ENCODE measurements around the gene LRRN3. TPM values are rescaled to one million over a fixed set of nuclear protein-coding genes. Genes with fewer than 3 reads are reported as not detected.

Gene LRRN3
- total and polyA plus RNA-seq, 2 experiments from 2014 or later = 0.40 TPM; not detected in 1

- TF ChIP-seq CTCF (conservative IDR thresholded peaks at IDR 0.05; ENCODE audit: low read depth in 2 of 2) = no peak
- TF ChIP-seq ZNF114 (CRISPR knock-in tag; IDR thresholded peaks at IDR 0.05) = no peak
Measured at GRCh38 chr7:111041577-111041976, 49.4 kb upstream of the LRRN3 start (continued).

- Mint-ChIP-seq H3K27ac (no peak overlapping the region), H3K36me3 (ENCODE audit: low read depth) (no peaks in the 10 kb centered on the region), H3K27me3 (ENCODE audit: insufficient read depth, low read depth, poor library complexity) (no peaks in the 10 kb centered on the region), H3K9me3 (no peaks in the 10 kb centered on the region), H3K4me3 (no peak overlapping the region), H3K4me1 (peaks cover 15% of the 10 kb centered on the region)
- no peaks in the 10 kb centered on the region for H3F3A ChIP-seq (replicated peaks; ENCODE audit: low read depth)
- no peaks in the 10 kb centered on the region for H3K9me2 ChIP-seq (ENCODE audit: insufficient read depth)
- no peaks in the 10 kb centered on the region for H3K36me3 ChIP-seq (ENCODE audit: insufficient read depth)
- no peak overlapping the region for H3K4me2 ChIP-seq
- no peak for DNase-seq (ENCODE audit: low spot score)
- no peaks in the 10 kb centered on the region for H4K20me1 ChIP-seq (replicated peaks; ENCODE audit: insufficient read depth)
- H3K4me1 ChIP-seq (ENCODE audit: insufficient read depth) = 0 out of 2 replicates have a peak, but pooled peaks cover 6% of the 10 kb centered on the region
- no peak overlapping the region for H3K27ac ChIP-seq (ENCODE audit: low read depth)
- no peak for ATAC-seq
- H2AFZ ChIP-seq = no peak overlapping the region
- no peaks in the 10 kb centered on the region for H3K79me2 ChIP-seq (replicated peaks; ENCODE audit: insufficient read depth)
- H3K4me3 ChIP-seq = no peak overlapping the region
- no peaks in the 10 kb centered on the region for H3K27me3 ChIP-seq (ENCODE audit: insufficient read depth)
- TF ChIP-seq STAT1 (IDR thresholded peaks at IDR 0.05; ENCODE audit: unreplicated experiment) (no peak), EZH2phosphoT487 (IDR thresholded peaks at IDR 0.05; ENCODE audit: unreplicated experiment) (no peak), ZNF114 (CRISPR knock-in tag; IDR thresholded peaks at IDR 0.05) (no peak), ZNF331 (CRISPR knock-in tag; IDR thresholded peaks at IDR 0.05; ENCODE audit: low read depth) (no peak), POLR2AphosphoS5 (IDR thresholded peaks at IDR 0.05; ENCODE audit: low read depth) (no peak), CTCF (conservative IDR thresholded peaks at IDR 0.05; ENCODE audit: low read depth in 2 of 2) (no peak), ETS1 (IDR thresholded peaks at IDR 0.05) (no peak), NANOG (IDR thresholded peaks at IDR 0.05; ENCODE audit: borderline replicate concordance) (no peak), EZH2 (IDR thresholded peaks at IDR 0.05; ENCODE audit: low read depth, unreplicated experiment) (no peak), CREB1 (CRISPR knock-in tag; IDR thresholded peaks at IDR 0.05; ENCODE audit: low read depth) (no peak)
- TF ChIP-seq, protein P1, sequence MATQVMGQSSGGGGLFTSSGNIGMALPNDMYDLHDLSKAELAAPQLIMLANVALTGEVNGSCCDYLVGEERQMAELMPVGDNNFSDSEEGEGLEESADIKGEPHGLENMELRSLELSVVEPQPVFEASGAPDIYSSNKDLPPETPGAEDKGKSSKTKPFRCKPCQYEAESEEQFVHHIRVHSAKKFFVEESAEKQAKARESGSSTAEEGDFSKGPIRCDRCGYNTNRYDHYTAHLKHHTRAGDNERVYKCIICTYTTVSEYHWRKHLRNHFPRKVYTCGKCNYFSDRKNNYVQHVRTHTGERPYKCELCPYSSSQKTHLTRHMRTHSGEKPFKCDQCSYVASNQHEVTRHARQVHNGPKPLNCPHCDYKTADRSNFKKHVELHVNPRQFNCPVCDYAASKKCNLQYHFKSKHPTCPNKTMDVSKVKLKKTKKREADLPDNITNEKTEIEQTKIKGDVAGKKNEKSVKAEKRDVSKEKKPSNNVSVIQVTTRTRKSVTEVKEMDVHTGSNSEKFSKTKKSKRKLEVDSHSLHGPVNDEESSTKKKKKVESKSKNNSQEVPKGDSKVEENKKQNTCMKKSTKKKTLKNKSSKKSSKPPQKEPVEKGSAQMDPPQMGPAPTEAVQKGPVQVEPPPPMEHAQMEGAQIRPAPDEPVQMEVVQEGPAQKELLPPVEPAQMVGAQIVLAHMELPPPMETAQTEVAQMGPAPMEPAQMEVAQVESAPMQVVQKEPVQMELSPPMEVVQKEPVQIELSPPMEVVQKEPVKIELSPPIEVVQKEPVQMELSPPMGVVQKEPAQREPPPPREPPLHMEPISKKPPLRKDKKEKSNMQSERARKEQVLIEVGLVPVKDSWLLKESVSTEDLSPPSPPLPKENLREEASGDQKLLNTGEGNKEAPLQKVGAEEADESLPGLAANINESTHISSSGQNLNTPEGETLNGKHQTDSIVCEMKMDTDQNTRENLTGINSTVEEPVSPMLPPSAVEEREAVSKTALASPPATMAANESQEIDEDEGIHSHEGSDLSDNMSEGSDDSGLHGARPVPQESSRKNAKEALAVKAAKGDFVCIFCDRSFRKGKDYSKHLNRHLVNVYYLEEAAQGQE (IDR thresholded peaks at IDR 0.05; ENCODE audit: unreplicated experiment) = no peak
Measured at GRCh38 chr7:111042842-111043241, 48.1 kb upstream of the LRRN3 start.

Measured in GM23338 (cell line).